Fibroblast of mammary gland (primary cell): ENCODE data around the gene ALG11.

Experiments used
- DNase-seq: peaks from one replicate; pipeline ENCODE4 v3.0.0-alpha.2; 2010; ENCODE audit warnings: low read depth
- H3K4me3 ChIP-seq: 2 replicates; pipeline ENCODE4 v1.5.1; 2011; ENCODE audit warnings: low read depth, mild to moderate bottlenecking, low read length, moderate library complexity; ENCODE audit not compliant: control insufficient read depth
- CTCF ChIP-seq: conservative IDR thresholded peaks from 2 replicates; pipeline ENCODE4 v1.5.1; 2011; ENCODE audit warnings: low read depth, low read length, inconsistent platforms; ENCODE audit not compliant: control insufficient read depth, insufficient read depth

Gene ALG11

GRCh38 chr13:52012512-52012836 is 276 bp downstream of the ALG11 start:
- TF ChIP-seq CTCF = no peak
- no peak for DNase-seq
- peak overlapping the region; percentile 100 for H3K4me3 ChIP-seq

GRCh38 chr13:52016296-52016695 is 4.1 kb downstream of the ALG11 start:
- no peak overlapping the region for H3K4me3 ChIP-seq
- TF ChIP-seq CTCF = no peak
- no peak for DNase-seq

GRCh38 chr13:52020191-52020590 is 8.0 kb downstream of the ALG11 start:
- no peak overlapping the region for H3K4me3 ChIP-seq
- no peak for TF ChIP-seq CTCF
- no peak for DNase-seq

- no peak overlapping the region for H3K4me3 ChIP-seq
- no peak for DNase-seq
- TF ChIP-seq CTCF = no peak
These were observed 10.2 kb downstream of the ALG11 start for GRCh38 chr13:52022356-52022755.

- TF ChIP-seq CTCF = no peak
- H3K4me3 ChIP-seq = no peak within 1 kb of the TSS
These were observed 12.3 kb downstream of the ALG11 start, which contains the start of gene UTP14C for GRCh38 chr13:52024481-52024880. Gene UTP14C, plus strand, starts transcription at chr13:52024691. Its CDS starts 4,114 bp downstream, at chr13:52028805.

GRCh38 chr13:52025475-52026245 is 13.5 kb downstream of the ALG11 start:
- DNase-seq = no peak
- no peak overlapping the region for H3K4me3 ChIP-seq
- TF ChIP-seq CTCF = no peak

More at GRCh38 chr13:52024481-52024880, 12.3 kb downstream of the ALG11 start, which contains the start of gene UTP14C:
- DNase-seq = no peak
